DMS 273 treated with DMSO at 0.1 percent for 48 hours (cell line): ENCODE measurements around the gene DCK.
A peak's percentile ranks its signal among the peaks of the same experiment; 100 is the strongest.
"Not testable (repeated sequence)": the region's sequence is repeated elsewhere in the genome, so short reads cannot be mapped to it uniquely, and the experiment has no call there.

Experiments
- DNase-seq: peaks from one replicate; lab custom pipeline; 2025; lab: John Stamatoyannopoulos, UW

The DCK gene

GRCh38 chr4:71001363-71001762 is 7.9 kb downstream of the DCK start:
- not testable (repeated sequence) for DNase-seq

GRCh38 chr4:71004281-71004851 is 10.9 kb downstream of the DCK start:
- no peak for DNase-seq

GRCh38 chr4:71005025-71005424 is 11.6 kb downstream of the DCK start:
- DNase-seq: not testable (repeated sequence)

- DNase-seq: no peak
Measured at GRCh38 chr4:71006203-71006907, 12.9 kb downstream of the DCK start.

- no peak for DNase-seq
Measured at GRCh38 chr4:71008196-71008595, 14.7 kb downstream of the DCK start.

GRCh38 chr4:71009086-71009485 is 15.6 kb downstream of the DCK start:
- DNase-seq: no peak

GRCh38 chr4:71009890-71010588 is 16.6 kb downstream of the DCK start:
- DNase-seq: no peak

- no peak for DNase-seq
Measured at GRCh38 chr4:71011451-71011850, 18.0 kb downstream of the DCK start.

- DNase-seq: not testable (repeated sequence)
Measured at GRCh38 chr4:71017391-71017790, 23.9 kb downstream of the DCK start.

- no peak for DNase-seq
Measured at GRCh38 chr4:71020611-71021010, 27.2 kb downstream of the DCK start.

- no peak for DNase-seq
Measured at GRCh38 chr4:71025654-71026053, 32.2 kb downstream of the DCK start.

- peak; percentile 43 for DNase-seq
Measured at GRCh38 chr4:71026086-71026485, 32.6 kb downstream of the DCK start.

- DNase-seq: no peak
Measured at GRCh38 chr4:71027611-71028010, 34.2 kb downstream of the DCK start.

GRCh38 chr4:71029504-71029903 is 36.1 kb downstream of the DCK start:
- DNase-seq: no peak

- DNase-seq: not testable (repeated sequence)
Measured at GRCh38 chr4:71032106-71032505, 38.7 kb downstream of the DCK start.

- no peak for DNase-seq
Measured at GRCh38 chr4:71045256-71045655, 51.8 kb downstream of the DCK start.

- DNase-seq: no peak
Measured at GRCh38 chr4:71049395-71049794, 55.9 kb downstream of the DCK start.

GRCh38 chr4:71050809-71051208 is 57.4 kb downstream of the DCK start:
- DNase-seq: no peak

- DNase-seq: no peak
Measured at GRCh38 chr4:71052034-71052433, 58.6 kb downstream of the DCK start.

GRCh38 chr4:71052716-71053115 is 59.3 kb downstream of the DCK start:
- no peak for DNase-seq

GRCh38 chr4:71053613-71054012 is 60.2 kb downstream of the DCK start:
- not testable (repeated sequence) for DNase-seq

GRCh38 chr4:71059573-71059972 is 66.1 kb downstream of the DCK start:
- DNase-seq: not testable (repeated sequence)

GRCh38 chr4:71062436-71062835 is 69.0 kb downstream of the DCK start:
- DNase-seq: no peak
